H1 (cell line): ENCODE data around the gene ARHGAP35. TPM values are rescaled to one million over a fixed set of nuclear protein-coding genes. Genes with fewer than 3 reads are reported as not detected.

ENCODE experiments used
- BCL11A ChIP-seq, 2 experiments: IDR thresholded peaks; one replicate each; pipeline ENCODE4 v1.6.1; 2011; ENCODE audit warnings: low read depth in 2 of 2, low read length in 2 of 2, mild to moderate bottlenecking in 2 of 2
- HDAC6 ChIP-seq: IDR thresholded peaks from one replicate; pipeline ENCODE4 v1.7.1; 2012; ENCODE audit warnings: low read depth, mild to moderate bottlenecking, inconsistent platforms, low read length, moderate library complexity
- polyA plus RNA-seq, 7 experiments: library from polyadenylated mRNA; depleted of rRNA in 3 of 7; stranded (reverse) in 5 of 7; unstranded in 2 of 7; fragments of >200 nt in 5 of 7; fragments of 200-250 nt in 2 of 7; gene quantifications; 1 replicate in 5 of 7; 2 replicates in 1 of 7; 4 replicates in 1 of 7; pipeline versions ENCODE4 v1.2.1 to v1.2.3, GENCODE V29; 2011 to 2013; ENCODE audit warnings: missing spikeins in 2 of 7, mixed read lengths in 2 of 7
- total RNA-seq: library from RNA; stranded (reverse); fragmentation: NEBNext Ultra II Directional; extraction: Animal tissue kit (Norgen Biotek cat#: 25700); gene quantifications from 2 replicates; pipeline ENCODE4 v1.2.1, GENCODE V29; 2021
- TF ChIP-seq, protein P1 (sequence below): fragments of 300-600 bp; sonication (generic); IDR thresholded peaks from 2 replicates; pipeline ENCODE4 v1.7.1; 2012; ENCODE audit warnings: low read length, moderate library complexity, mild to moderate bottlenecking, inconsistent platforms; ENCODE audit not compliant: insufficient replicate concordance

ARHGAP35 gene
- total and polyA plus RNA-seq, 2 of the 8 experiments (the other 6 are each of a cell fraction or from before 2014, with no cell fraction given) = 29.7 to 64.5 TPM

DNA sequence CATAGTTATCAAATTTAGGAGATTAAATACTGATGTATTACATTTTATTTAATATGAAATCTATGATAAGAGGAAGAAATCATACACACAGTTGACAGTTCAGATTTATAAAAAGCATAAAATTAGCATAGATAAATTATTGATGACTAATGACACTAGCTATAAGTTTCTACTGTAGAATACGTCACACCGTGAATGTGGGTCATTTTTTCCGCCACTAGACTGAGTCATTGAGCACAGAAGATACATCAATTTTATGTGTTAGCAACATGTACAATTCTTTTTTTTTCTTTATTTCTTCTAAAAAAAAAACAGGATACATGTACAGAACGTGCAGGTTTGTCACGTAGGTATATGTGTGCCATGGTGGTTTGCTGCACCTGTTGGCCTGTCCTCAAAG is 32.3 kb upstream of the ARHGAP35 start (continued):
- TF ChIP-seq BCL11A (IDR thresholded peaks at IDR 0.05; ENCODE audit: low read depth in 2 of 2, low read length in 2 of 2) (no peak), HDAC6 (no peak)
- TF ChIP-seq, protein P1, sequence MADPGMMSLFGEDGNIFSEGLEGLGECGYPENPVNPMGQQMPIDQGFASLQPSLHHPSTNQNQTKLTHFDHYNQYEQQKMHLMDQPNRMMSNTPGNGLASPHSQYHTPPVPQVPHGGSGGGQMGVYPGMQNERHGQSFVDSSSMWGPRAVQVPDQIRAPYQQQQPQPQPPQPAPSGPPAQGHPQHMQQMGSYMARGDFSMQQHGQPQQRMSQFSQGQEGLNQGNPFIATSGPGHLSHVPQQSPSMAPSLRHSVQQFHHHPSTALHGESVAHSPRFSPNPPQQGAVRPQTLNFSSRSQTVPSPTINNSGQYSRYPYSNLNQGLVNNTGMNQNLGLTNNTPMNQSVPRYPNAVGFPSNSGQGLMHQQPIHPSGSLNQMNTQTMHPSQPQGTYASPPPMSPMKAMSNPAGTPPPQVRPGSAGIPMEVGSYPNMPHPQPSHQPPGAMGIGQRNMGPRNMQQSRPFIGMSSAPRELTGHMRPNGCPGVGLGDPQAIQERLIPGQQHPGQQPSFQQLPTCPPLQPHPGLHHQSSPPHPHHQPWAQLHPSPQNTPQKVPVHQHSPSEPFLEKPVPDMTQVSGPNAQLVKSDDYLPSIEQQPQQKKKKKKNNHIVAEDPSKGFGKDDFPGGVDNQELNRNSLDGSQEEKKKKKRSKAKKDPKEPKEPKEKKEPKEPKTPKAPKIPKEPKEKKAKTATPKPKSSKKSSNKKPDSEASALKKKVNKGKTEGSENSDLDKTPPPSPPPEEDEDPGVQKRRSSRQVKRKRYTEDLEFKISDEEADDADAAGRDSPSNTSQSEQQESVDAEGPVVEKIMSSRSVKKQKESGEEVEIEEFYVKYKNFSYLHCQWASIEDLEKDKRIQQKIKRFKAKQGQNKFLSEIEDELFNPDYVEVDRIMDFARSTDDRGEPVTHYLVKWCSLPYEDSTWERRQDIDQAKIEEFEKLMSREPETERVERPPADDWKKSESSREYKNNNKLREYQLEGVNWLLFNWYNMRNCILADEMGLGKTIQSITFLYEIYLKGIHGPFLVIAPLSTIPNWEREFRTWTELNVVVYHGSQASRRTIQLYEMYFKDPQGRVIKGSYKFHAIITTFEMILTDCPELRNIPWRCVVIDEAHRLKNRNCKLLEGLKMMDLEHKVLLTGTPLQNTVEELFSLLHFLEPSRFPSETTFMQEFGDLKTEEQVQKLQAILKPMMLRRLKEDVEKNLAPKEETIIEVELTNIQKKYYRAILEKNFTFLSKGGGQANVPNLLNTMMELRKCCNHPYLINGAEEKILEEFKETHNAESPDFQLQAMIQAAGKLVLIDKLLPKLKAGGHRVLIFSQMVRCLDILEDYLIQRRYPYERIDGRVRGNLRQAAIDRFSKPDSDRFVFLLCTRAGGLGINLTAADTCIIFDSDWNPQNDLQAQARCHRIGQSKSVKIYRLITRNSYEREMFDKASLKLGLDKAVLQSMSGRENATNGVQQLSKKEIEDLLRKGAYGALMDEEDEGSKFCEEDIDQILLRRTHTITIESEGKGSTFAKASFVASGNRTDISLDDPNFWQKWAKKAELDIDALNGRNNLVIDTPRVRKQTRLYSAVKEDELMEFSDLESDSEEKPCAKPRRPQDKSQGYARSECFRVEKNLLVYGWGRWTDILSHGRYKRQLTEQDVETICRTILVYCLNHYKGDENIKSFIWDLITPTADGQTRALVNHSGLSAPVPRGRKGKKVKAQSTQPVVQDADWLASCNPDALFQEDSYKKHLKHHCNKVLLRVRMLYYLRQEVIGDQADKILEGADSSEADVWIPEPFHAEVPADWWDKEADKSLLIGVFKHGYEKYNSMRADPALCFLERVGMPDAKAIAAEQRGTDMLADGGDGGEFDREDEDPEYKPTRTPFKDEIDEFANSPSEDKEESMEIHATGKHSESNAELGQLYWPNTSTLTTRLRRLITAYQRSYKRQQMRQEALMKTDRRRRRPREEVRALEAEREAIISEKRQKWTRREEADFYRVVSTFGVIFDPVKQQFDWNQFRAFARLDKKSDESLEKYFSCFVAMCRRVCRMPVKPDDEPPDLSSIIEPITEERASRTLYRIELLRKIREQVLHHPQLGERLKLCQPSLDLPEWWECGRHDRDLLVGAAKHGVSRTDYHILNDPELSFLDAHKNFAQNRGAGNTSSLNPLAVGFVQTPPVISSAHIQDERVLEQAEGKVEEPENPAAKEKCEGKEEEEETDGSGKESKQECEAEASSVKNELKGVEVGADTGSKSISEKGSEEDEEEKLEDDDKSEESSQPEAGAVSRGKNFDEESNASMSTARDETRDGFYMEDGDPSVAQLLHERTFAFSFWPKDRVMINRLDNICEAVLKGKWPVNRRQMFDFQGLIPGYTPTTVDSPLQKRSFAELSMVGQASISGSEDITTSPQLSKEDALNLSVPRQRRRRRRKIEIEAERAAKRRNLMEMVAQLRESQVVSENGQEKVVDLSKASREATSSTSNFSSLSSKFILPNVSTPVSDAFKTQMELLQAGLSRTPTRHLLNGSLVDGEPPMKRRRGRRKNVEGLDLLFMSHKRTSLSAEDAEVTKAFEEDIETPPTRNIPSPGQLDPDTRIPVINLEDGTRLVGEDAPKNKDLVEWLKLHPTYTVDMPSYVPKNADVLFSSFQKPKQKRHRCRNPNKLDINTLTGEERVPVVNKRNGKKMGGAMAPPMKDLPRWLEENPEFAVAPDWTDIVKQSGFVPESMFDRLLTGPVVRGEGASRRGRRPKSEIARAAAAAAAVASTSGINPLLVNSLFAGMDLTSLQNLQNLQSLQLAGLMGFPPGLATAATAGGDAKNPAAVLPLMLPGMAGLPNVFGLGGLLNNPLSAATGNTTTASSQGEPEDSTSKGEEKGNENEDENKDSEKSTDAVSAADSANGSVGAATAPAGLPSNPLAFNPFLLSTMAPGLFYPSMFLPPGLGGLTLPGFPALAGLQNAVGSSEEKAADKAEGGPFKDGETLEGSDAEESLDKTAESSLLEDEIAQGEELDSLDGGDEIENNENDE = no peak
- TF ChIP-seq, all 59 proteins: peak for 0
